Thyroid gland (tissue), 4 donors: ENCODE data around the gene C10orf71. TPM values are rescaled to one million over a fixed set of nuclear protein-coding genes. Genes with fewer than 3 reads are reported as not detected.

Source experiments
- DNase-seq, 2 donors: peaks; one replicate each; pipeline ENCODE4 v3.0.0-alpha.2; 2019
- H3K27ac ChIP-seq, 3 donors: fragments of 200-600 bp; sonication (generic); 1 replicate in 2 of 3; 2 replicates in 1 of 3; pipeline ENCODE4 v1.5.1; 2016 to 2019; ENCODE audit warnings: mild to moderate bottlenecking in 1 of 3, moderate library complexity in 1 of 3
- H3K27me3 ChIP-seq: fragments of 200-600 bp; sonication (generic); one replicate; pipeline ENCODE4 v1.5.1; 2019
- H3K36me3 ChIP-seq, 2 donors: fragments of 200-600 bp; sonication (generic); one replicate each; pipeline ENCODE4 v1.5.1; 2016 to 2019
- H3K4me1 ChIP-seq, 2 donors: fragments of 200-600 bp; sonication (generic); one replicate each; pipeline ENCODE4 v1.5.1; 2017 to 2019
- H3K4me3 ChIP-seq, 3 donors: fragments of 200-600 bp; sonication (generic); replicated peaks in 1 of 3; 1 replicate in 2 of 3; 2 replicates in 1 of 3; pipeline ENCODE4 v1.5.1; 2016; ENCODE audit warnings: mild to moderate bottlenecking in 1 of 3
- H3K9me3 ChIP-seq: fragments of 200-600 bp; sonication (generic); one replicate; pipeline ENCODE4 v1.5.1; 2017
- POLR2A ChIP-seq, 2 donors: fragments of 450-650 bp; IDR thresholded peaks; one replicate each; pipeline ENCODE4 v1.6.1; 2017; ENCODE audit warnings: antibody characterized with exemption in 2 of 2, mild to moderate bottlenecking in 2 of 2, moderate library complexity in 1 of 2
- WGBS, 2 donors: methylation state at CpG; one replicate each; pipeline ENCODE4 v1.1.5; 2017; 5-methylcytosine and 5-hydroxymethylcytosine counted together
- intact Hi-C: fragments of 100-400 bp; cut with DNase I; formaldehyde crosslinking; loops from one replicate; pipeline ENCODE4 v1.15.1; 2023
- total RNA-seq, 4 donors: library from RNA; depleted of rRNA; stranded (reverse); fragments of >200 nt; gene quantifications; one replicate each; pipeline ENCODE4 v1.2.3, GENCODE V29; 2016
- TF ChIP-seq, protein P1 (sequence below), 6 experiments: fragments of 200-600 bp in 3 of 6; fragments of 450-650 bp in 3 of 6; sonication (generic) in 3 of 6; IDR thresholded peaks; one replicate each; pipeline ENCODE4 v1.5.1; 2016 to 2019; ENCODE audit warnings: antibody characterized with exemption in 6 of 6, mild to moderate bottlenecking in 2 of 6, inconsistent platforms in 1 of 6, moderate library complexity in 1 of 6

The C10orf71 gene
- total RNA-seq, 4 donors from 2014 or later: not detected

GRCh38 chr10:49373361-49373760, 74.4 kb downstream of the C10orf71 start:
- Histone ChIP-seq H3K4me1 (no peaks in the 10 kb centered on the region), H3K4me3 (no peak overlapping the region), H3K27me3 (no peaks in the 10 kb centered on the region), H3K27ac (no peak overlapping the region), H3K36me3 (no peaks in the 10 kb centered on the region), H3K9me3 (no peaks in the 10 kb centered on the region)
- 91 to 93% methylated on average over 5 of the region's 5 CpGs for WGBS, 2 donors
- TF ChIP-seq, protein P1, sequence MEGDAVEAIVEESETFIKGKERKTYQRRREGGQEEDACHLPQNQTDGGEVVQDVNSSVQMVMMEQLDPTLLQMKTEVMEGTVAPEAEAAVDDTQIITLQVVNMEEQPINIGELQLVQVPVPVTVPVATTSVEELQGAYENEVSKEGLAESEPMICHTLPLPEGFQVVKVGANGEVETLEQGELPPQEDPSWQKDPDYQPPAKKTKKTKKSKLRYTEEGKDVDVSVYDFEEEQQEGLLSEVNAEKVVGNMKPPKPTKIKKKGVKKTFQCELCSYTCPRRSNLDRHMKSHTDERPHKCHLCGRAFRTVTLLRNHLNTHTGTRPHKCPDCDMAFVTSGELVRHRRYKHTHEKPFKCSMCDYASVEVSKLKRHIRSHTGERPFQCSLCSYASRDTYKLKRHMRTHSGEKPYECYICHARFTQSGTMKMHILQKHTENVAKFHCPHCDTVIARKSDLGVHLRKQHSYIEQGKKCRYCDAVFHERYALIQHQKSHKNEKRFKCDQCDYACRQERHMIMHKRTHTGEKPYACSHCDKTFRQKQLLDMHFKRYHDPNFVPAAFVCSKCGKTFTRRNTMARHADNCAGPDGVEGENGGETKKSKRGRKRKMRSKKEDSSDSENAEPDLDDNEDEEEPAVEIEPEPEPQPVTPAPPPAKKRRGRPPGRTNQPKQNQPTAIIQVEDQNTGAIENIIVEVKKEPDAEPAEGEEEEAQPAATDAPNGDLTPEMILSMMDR (IDR thresholded peaks at IDR 0.05): no peak
- no peak for TF ChIP-seq POLR2A (IDR thresholded peaks at IDR 0.05)
- no peak for DNase-seq
- intact Hi-C loops: no loop called here

DNA sequence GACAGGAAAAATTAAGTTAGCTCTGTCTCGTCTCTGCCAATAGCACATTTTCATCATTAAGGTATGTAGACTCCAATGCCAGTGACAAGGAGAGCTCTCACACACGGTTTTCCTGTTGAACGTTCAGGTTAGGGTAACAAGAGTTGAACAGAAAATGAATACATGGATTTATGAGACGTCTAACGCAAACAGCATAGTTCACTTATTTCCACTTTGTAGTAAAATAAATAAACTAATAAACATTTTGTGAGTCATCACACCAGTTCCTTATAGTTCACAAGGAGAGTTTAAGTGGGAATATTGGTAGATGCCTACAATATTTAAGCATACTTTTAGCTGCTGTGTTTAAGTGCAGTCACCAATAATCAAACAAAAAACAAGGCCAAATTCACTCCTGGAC, 75.8 kb downstream of the C10orf71 start:
- no peaks in the 10 kb centered on the region for H3K4me1 ChIP-seq
- DNase-seq: no peak
- TF ChIP-seq, protein P1 (IDR thresholded peaks at IDR 0.05): no peak
- TF ChIP-seq POLR2A (IDR thresholded peaks at IDR 0.05): no peak
- no peak overlapping the region for H3K27ac ChIP-seq
- no peaks in the 10 kb centered on the region for H3K9me3 ChIP-seq
- intact Hi-C loops: no loop called here
- WGBS, 2 donors: 83 to 85% methylated on average over 5 of the region's 5 CpGs
- no peaks in the 10 kb centered on the region for H3K27me3 ChIP-seq
- no peak overlapping the region for H3K4me3 ChIP-seq
- no peaks in the 10 kb centered on the region for H3K36me3 ChIP-seq

- intact Hi-C loops: no loop called here
- Histone ChIP-seq H3K9me3 (no peaks in the 10 kb centered on the region), H3K36me3 (no peaks in the 10 kb centered on the region), H3K4me3 (no peak overlapping the region), H3K4me1 (no peaks in the 10 kb centered on the region), H3K27me3 (no peaks in the 10 kb centered on the region), H3K27ac (no peak overlapping the region)
- no peak for TF ChIP-seq POLR2A (IDR thresholded peaks at IDR 0.05)
- TF ChIP-seq, protein P1 (IDR thresholded peaks at IDR 0.05): no peak
- WGBS, 2 donors: 92 to 95% methylated on average over 2 to 3 of the region's 3 CpGs
- DNase-seq: no peak
Measured at GRCh38 chr10:49375611-49376010, 76.6 kb downstream of the C10orf71 start.

Other genes with a start within 250 kb of the C10orf71 start
- 100 to 1,000 TPM in 3 of 4 donors, 10 to 100 TPM in 1; 42.9 to 220 (median 142) TPM for gene VSTM4, start 183.6 kb upstream of the C10orf71 start, total RNA-seq
- not detected for gene FAM170B, start 165.1 kb upstream of the C10orf71 start, total RNA-seq
- gene TMEM273, start 110.8 kb upstream of the C10orf71 start, total RNA-seq: 10 to 100 TPM in 3 of 4 donors, 1 to 10 TPM in 1; 4.2 to 15.0 (median 13.2) TPM
- gene DRGX, start 96.9 kb downstream of the C10orf71 start, total RNA-seq: not detected
- 10 to 100 TPM; 27.9 to 50.2 (median 32.5) TPM for gene ERCC6, start 240.0 kb downstream of the C10orf71 start, total RNA-seq